ENCODE data around the gene BARHL1.

The BARHL1 gene

GRCh38 chr9:132587592-132587955, 5.2 kb downstream of the BARHL1 start:
- no peak for DNase-seq (ENCODE audit: low read depth)

- no peak for DNase-seq (ENCODE audit: low read depth)
These were observed 5.7 kb downstream of the BARHL1 start for GRCh38 chr9:132588098-132588497.

GRCh38 chr9:132588501-132589147, 6.2 kb downstream of the BARHL1 start:
- DNase-seq (ENCODE audit: low read depth), result no peak

GRCh38 chr9:132589148-132590036, 7.0 kb downstream of the BARHL1 start:
- no peak for DNase-seq (ENCODE audit: low read depth)

GRCh38 chr9:132590037-132590317, 7.6 kb downstream of the BARHL1 start:
- DNase-seq (ENCODE audit: low read depth), result no peak

- DNase-seq (ENCODE audit: low read depth), result no peak
These were observed 8.1 kb downstream of the BARHL1 start for GRCh38 chr9:132590318-132591182.

GRCh38 chr9:132591244-132591643, 8.8 kb downstream of the BARHL1 start:
- no peak for DNase-seq (ENCODE audit: low read depth)

GRCh38 chr9:132591751-132592314, 9.4 kb downstream of the BARHL1 start:
- no peak for DNase-seq (ENCODE audit: low read depth)

- DNase-seq (ENCODE audit: low read depth), result no peak
These were observed 10.0 kb downstream of the BARHL1 start for GRCh38 chr9:132592451-132592850.

- DNase-seq (ENCODE audit: low read depth), result no peak
These were observed 12.0 kb downstream of the BARHL1 start for GRCh38 chr9:132594412-132594811.

GRCh38 chr9:132595319-132595718, 12.9 kb downstream of the BARHL1 start:
- DNase-seq (ENCODE audit: low read depth), result no peak

- no peak for DNase-seq (ENCODE audit: low read depth)
These were observed 13.8 kb downstream of the BARHL1 start for GRCh38 chr9:132596200-132596599.

GRCh38 chr9:132597073-132597775, 14.8 kb downstream of the BARHL1 start:
- DNase-seq (ENCODE audit: low read depth), result no peak

GRCh38 chr9:132600326-132600984, 18.0 kb downstream of the BARHL1 start:
- no peak for DNase-seq (ENCODE audit: low read depth)

- DNase-seq (ENCODE audit: low read depth), result no peak
These were observed 19.8 kb downstream of the BARHL1 start for GRCh38 chr9:132602207-132602606.

- no peak for DNase-seq (ENCODE audit: low read depth)
These were observed 23.0 kb downstream of the BARHL1 start for GRCh38 chr9:132605387-132605786.

GRCh38 chr9:132606066-132606465, 23.7 kb downstream of the BARHL1 start:
- no peak for DNase-seq (ENCODE audit: low read depth)

- no peak for DNase-seq (ENCODE audit: low read depth)
These were observed 26.8 kb downstream of the BARHL1 start for GRCh38 chr9:132609184-132609583.

- no peak for DNase-seq (ENCODE audit: low read depth)
These were observed 27.4 kb downstream of the BARHL1 start for GRCh38 chr9:132609829-132610228.

GRCh38 chr9:132610661-132611060, 28.3 kb downstream of the BARHL1 start:
- DNase-seq (ENCODE audit: low read depth), result no peak

GRCh38 chr9:132614324-132614723, 31.9 kb downstream of the BARHL1 start:
- DNase-seq (ENCODE audit: low read depth), result no peak
